Body of pancreas (tissue), 4 donors: ENCODE measurements around the gene MIOX. TPM values are rescaled to one million over a fixed set of nuclear protein-coding genes. Genes with fewer than 3 reads are reported as not detected.
"Not testable (repeated sequence)": the region's sequence is repeated elsewhere in the genome, so short reads cannot be mapped to it uniquely, and the experiment has no call there.

ENCODE experiments used
- ATAC-seq: fragments of 150-250 bp; one replicate; pipeline ENCODE4 v1.9.1; 2016
- DNase-seq, 4 donors: peaks; one replicate each; pipeline ENCODE4 v3.0.0-alpha.2; 2019
- H3K27ac ChIP-seq, 4 donors: fragments of 200-600 bp; sonication (generic); 1 replicate in 3 of 4; 2 replicates in 1 of 4; pipeline versions ENCODE4 v1.5.1 to v1.6.1; 2016 to 2019; ENCODE audit warnings: mild to moderate bottlenecking in 1 of 4, mixed read lengths in 1 of 4, moderate library complexity in 1 of 4
- H3K27me3 ChIP-seq, 2 donors: fragments of 200-600 bp; sonication (generic); one replicate each; pipeline ENCODE4 v1.6.0; 2016; ENCODE audit warnings: mild to moderate bottlenecking in 1 of 2
- H3K36me3 ChIP-seq, 2 donors: fragments of 200-600 bp; sonication (generic); replicated peaks in 1 of 2; 2 replicates each; pipeline ENCODE4 v1.5.1; 2016; ENCODE audit warnings: low read depth in 2 of 2; ENCODE audit not compliant: insufficient read depth in 1 of 2
- H3K4me1 ChIP-seq: fragments of 200-600 bp; sonication (generic); one replicate; pipeline ENCODE4 v1.6.0; 2016
- H3K4me3 ChIP-seq, 2 donors: fragments of 200-600 bp; sonication (generic); 1 replicate in 1 of 2; 2 replicates in 1 of 2; pipeline ENCODE4 v1.5.1; 2016 to 2019
- H3K9me3 ChIP-seq, 3 donors: fragments of 200-600 bp; sonication (generic); 1 replicate in 2 of 3; 2 replicates in 1 of 3; pipeline ENCODE4 v1.5.1; 2016
- CTCF ChIP-seq, 7 experiments: fragments of 450-650 bp in 4 of 7; fragments of 200-600 bp in 3 of 7; sonication (generic) in 3 of 7; IDR thresholded peaks; one replicate each; pipeline ENCODE4 v1.5.1; 2016 to 2019; ENCODE audit warnings: antibody characterized with exemption in 7 of 7
- POLR2A ChIP-seq, 3 donors: fragments of 450-650 bp; IDR thresholded peaks; one replicate each; pipeline ENCODE4 v1.6.1; 2016; ENCODE audit warnings: antibody characterized with exemption in 3 of 3, mild to moderate bottlenecking in 2 of 3
- WGBS, 2 donors: methylation state at CpG; one replicate each; pipeline ENCODE4 v1.1.5; 2017; 5-methylcytosine and 5-hydroxymethylcytosine counted together
- intact Hi-C: fragments of 100-400 bp; cut with DNase I; formaldehyde crosslinking; loops from one replicate; pipeline ENCODE4 v1.15.1; 2023
- total RNA-seq, 2 donors: library from RNA; depleted of rRNA; stranded (reverse); fragments of >200 nt; gene quantifications; one replicate each; pipeline ENCODE4 v1.1.0, GENCODE V29; 2016

MIOX gene
- total RNA-seq, 2 donors from 2014 or later: not detected

GRCh38 chr22:50516891-50517290 is 30.2 kb downstream of the MIOX start:
- DNase-seq (no peak), ATAC-seq (no peak)
- TF ChIP-seq CTCF (IDR thresholded peaks at IDR 0.05) (no peak), POLR2A (IDR thresholded peaks at IDR 0.05) (no peak)
- WGBS, 2 donors: 43 to 77% methylated on average over 1 to 16 of the region's 16 CpGs
- Histone ChIP-seq H3K27me3 (no peaks in the 10 kb centered on the region), H3K36me3 (peaks cover 0 to 5% of the 10 kb centered on the region in 2 donors), H3K9me3 (no peaks in the 10 kb centered on the region), H3K4me1 (no peaks in the 10 kb centered on the region), H3K27ac (no peak overlapping the region), H3K4me3 (no peak overlapping the region)
- intact Hi-C loops: no loop called here

GRCh38 chr22:50517495-50518260 is 31.0 kb downstream of the MIOX start:
- Histone ChIP-seq H3K4me3 (no peak overlapping the region), H3K4me1 (no peaks in the 10 kb centered on the region), H3K27ac (no peak overlapping the region), H3K36me3 (peaks cover 0 to 5% of the 10 kb centered on the region in 2 donors), H3K27me3 (no peaks in the 10 kb centered on the region), H3K9me3 (no peaks in the 10 kb centered on the region)
- ATAC-seq: no peak
- 79 to 87% methylated on average over 9 to 19 of the region's 20 CpGs for WGBS, 2 donors
- DNase-seq: no peak
- TF ChIP-seq CTCF (IDR thresholded peaks at IDR 0.05) (no peak), POLR2A (IDR thresholded peaks at IDR 0.05) (no peak)
- intact Hi-C loops: no loop called here

- H3K27ac ChIP-seq: no peak overlapping the region
- no peak for DNase-seq
- H3K4me3 ChIP-seq: no peak overlapping the region
- whole genome bisulfite sequencing, 2 donors: 93% methylated on average over 7 of the region's 7 CpGs; no CpG with 5 or more reads in 1 of the 2 donors
- intact Hi-C loops: no loop called here
- peaks cover 0 to 12% of the 10 kb centered on the region in 2 donors for H3K36me3 ChIP-seq
- H3K27me3 ChIP-seq: no peaks in the 10 kb centered on the region
- no peak for ATAC-seq
- no peaks in the 10 kb centered on the region for H3K9me3 ChIP-seq
- TF ChIP-seq POLR2A (IDR thresholded peaks at IDR 0.05): no peak
- TF ChIP-seq CTCF (IDR thresholded peaks at IDR 0.05): no peak
- H3K4me1 ChIP-seq: no peaks in the 10 kb centered on the region
These were observed 31.9 kb downstream of the MIOX start for GRCh38 chr22:50518606-50519005.

GRCh38 chr22:50519151-50519550 is 32.5 kb downstream of the MIOX start:
- no peak overlapping the region for H3K27ac ChIP-seq
- ATAC-seq (no peak), DNase-seq (no peak)
- H3K36me3 ChIP-seq: peaks cover 0 to 12% of the 10 kb centered on the region in 2 donors
- intact Hi-C loops: no loop called here
- TF ChIP-seq CTCF (IDR thresholded peaks at IDR 0.05) (no peak), POLR2A (IDR thresholded peaks at IDR 0.05) (no peak)
- H3K9me3 ChIP-seq: no peaks in the 10 kb centered on the region
- no peaks in the 10 kb centered on the region for H3K27me3 ChIP-seq
- WGBS, 2 donors: 96 to 100% methylated on average over 1 to 8 of the region's 8 CpGs
- H3K4me3 ChIP-seq: no peak overlapping the region
- H3K4me1 ChIP-seq: peaks cover 4% of the 10 kb centered on the region

GRCh38 chr22:50520184-50520583 is 33.5 kb downstream of the MIOX start:
- Histone ChIP-seq H3K4me1 (peaks cover 15% of the 10 kb centered on the region), H3K36me3 (peaks cover 0 to 12% of the 10 kb centered on the region in 2 donors)
- DNase-seq, H3K27ac ChIP-seq, H3K27me3 ChIP-seq, intact Hi-C loops, ATAC-seq, H3K4me3 ChIP-seq, H3K9me3 ChIP-seq: not testable (repeated sequence)
- 93 to 98% methylated on average over 8 of the region's 8 CpGs for WGBS, 2 donors
